ENCODE results near the gene KRT25.

GRCh38 chr17:40720899-40721298 lies 34.2 kb downstream of the KRT25 start:
- TF ChIP-seq CTCF (IDR thresholded peaks at IDR 0.05) (no peak), ZFX (IDR thresholded peaks at IDR 0.05; ENCODE audit: borderline replicate concordance) (no peak)
